AG08395 (cell line): ENCODE results near the gene PUM2.

Experiments
- DNase-seq: peaks from one replicate; pipeline ENCODE4 v3.0.0; 2012; ENCODE audit warnings: mixed read lengths, low spot score

PUM2 gene

DNA sequence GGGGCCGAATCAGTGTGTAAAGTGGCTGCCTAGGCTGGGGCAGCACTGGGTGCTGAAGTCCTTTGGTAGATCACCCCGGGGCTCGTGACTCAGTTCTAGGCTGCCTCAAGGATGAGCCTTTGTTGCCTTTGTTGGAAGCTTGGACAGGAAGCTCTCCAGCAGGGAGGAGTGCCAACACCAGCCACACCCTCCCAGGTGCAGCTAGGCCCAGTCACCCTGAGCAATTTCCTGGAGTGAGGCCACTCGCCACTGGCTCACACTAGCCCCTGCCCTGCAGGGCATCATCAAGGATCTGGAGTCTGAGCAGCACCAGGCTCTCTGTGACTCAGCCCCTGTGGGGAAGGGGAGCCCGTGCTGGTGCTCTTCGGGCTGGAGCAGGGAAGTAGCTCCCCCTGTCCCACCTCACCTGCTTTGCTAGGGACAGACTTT is 119.0 kb downstream of the PUM2 start:
- no peak for DNase-seq

DNA sequence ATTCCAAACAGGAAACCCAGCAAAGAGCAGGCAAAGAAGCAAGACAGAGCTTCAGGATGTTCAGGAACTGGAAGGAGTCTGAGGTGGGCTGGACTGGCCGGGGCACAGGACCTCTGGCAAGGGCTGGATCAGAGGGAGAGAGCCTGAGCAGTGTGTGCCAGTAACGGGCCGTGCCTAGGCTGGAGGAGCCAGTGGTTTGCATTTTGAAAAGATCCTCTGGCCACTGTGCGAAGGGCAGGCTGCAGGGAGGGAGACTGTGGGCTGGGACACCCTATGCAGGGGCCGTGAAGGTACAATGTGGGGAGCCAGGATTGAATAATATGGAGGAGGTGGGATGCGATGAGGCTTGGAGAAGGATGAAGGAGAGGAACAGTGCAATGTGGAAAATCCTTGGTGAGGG is 119.5 kb downstream of the PUM2 start:
- DNase-seq: no peak

DNA sequence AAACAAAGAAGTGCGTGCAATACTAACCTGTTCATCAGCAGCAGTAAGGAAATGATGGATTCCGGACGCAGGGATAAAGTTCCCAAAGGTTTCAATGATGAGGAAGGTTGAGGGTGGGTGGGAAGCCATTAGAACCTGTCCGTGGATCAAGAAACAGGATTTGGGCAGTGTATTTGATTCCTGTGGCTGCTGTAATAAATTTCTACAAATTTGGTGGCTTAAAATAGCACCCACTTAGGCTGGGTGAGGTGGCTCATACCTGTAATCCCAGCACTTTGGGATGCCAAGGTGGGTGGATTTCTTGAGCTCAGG is 120.6 kb downstream of the PUM2 start:
- no peak for DNase-seq

GRCh38 chr2:20229322-20230113 is 121.1 kb downstream of the PUM2 start:
- DNase-seq: peak; percentile 63

GRCh38 chr2:20227894-20228505 is 122.6 kb downstream of the PUM2 start:
- no peak for DNase-seq

DNA sequence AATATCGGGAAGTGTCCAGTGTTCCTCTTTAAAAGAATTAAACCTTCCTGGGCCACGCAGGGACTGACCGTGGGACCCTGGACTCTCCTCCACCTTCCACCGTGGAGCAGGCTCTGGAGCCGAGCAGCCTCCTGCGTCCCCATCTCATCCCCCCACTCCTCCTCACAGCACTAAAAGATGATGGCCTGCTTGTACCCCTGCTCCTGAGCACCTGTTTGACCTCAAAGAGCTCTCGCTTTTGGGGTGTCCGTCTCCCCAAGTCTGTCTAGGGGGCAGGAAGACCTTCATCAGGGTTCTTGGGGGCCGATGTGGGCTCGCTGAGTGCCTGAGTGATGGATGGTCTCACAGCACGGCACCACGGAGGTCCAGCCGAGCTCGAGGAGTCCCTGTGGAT is 124.5 kb downstream of the PUM2 start:
- DNase-seq: no peak

- DNase-seq: peak; percentile 29
Measured at GRCh38 chr2:20225294-20226151, 125.1 kb downstream of the PUM2 start.

DNA sequence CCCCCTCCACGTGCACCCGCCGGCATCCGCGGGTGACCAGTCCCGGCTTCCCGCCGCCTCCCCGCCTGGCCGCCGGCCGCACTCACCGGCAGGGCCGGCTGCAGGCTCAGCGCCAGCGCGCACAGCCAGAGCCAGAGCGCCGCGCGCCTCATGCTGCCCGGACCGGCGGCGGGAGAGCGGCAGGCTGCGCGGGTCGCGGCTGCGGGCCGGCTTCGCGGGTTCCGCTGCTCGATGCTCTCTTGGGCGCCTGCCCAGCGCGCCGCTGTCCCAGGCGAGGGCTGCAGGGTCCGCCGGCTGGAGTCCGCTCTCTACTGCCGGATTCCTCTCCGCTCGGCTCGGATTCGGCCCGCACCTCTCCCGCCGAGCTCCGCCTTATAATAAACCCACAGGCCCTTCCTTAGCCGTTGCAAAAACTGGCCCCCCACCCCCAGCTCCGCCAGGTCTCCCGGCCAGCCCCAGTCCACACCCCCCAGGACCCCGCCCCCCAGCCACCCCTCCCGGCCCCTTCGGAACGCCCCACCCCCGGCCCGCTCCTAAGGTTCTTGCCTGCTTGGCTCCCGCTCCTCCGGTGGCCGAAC is 125.8 kb downstream of the PUM2 start, which contains the start of gene SDC1:
SDC1 (minus strand) TSS at position 415 of the 578 bp plus-strand sequence; CDS start at position 152, 263 bp downstream.
- DNase-seq: peak; percentile 57

DNA sequence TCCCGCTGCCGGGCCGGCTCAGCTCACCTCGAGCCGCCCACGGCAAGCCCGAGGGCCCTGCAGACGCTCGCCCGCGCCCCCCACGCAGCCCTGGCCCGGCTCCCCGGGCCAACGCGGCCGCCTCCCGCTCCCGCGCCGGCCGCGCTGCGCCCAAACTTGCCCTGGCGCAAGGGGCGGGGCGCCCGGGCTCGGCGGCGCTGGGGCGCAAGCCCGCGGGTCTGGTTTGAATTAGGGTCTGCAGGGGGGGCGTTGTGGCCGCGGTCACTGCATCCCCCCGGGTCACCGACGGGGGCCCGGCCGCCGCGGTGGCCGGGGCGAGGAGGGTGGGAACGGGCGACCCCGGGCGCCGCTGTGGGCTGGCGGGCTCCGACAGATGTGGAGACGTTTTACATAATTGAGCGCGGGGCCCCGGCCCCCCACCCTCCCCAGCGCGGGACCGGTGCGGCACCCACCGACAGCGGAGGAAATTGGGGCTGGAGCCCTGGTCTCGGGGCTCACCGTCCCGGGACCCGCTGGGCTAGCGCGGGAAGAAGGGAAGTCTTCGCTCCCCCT is 126.4 kb downstream of the PUM2 start:
- no peak for DNase-seq

- DNase-seq: peak; percentile 60
Measured at GRCh38 chr2:20223407-20224163, 127.1 kb downstream of the PUM2 start.

DNA sequence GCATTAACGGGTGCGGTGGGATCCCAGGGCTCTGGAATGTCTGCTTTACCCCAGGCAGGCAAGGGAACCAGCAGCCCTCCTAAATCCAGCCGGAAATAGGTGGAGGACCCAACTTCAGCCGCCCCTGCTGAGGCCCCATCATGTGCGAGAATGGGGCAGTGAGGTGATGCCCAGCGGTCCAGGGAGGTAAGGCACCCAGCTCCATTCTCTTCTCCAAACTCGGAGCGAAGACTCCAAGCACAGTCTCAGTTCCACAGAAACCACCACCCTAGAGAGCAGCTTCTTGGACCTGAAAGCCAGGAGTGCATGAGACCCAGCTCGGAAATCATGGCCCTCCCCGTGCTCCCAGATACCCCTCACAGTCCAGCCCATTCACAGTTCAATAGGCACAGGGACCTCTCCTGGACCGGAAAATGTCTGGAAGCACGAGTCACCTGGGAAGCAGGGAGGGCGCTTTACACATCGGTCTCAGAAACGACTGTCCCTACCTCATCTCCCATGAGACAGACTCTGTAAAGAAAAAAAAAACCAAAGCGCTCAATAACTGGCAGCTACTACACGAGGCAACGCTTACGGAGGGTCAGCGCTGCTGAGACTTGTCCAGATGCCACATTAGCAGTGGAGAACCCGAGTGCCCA is 127.8 kb downstream of the PUM2 start:
- DNase-seq: no peak

GRCh38 chr2:20222014-20222768 is 128.5 kb downstream of the PUM2 start:
- no peak for DNase-seq

GRCh38 chr2:20221555-20221973 is 129.1 kb downstream of the PUM2 start:
- peak; percentile 69 for DNase-seq

GRCh38 chr2:20220806-20221554 is 129.7 kb downstream of the PUM2 start:
- DNase-seq: no peak

DNA sequence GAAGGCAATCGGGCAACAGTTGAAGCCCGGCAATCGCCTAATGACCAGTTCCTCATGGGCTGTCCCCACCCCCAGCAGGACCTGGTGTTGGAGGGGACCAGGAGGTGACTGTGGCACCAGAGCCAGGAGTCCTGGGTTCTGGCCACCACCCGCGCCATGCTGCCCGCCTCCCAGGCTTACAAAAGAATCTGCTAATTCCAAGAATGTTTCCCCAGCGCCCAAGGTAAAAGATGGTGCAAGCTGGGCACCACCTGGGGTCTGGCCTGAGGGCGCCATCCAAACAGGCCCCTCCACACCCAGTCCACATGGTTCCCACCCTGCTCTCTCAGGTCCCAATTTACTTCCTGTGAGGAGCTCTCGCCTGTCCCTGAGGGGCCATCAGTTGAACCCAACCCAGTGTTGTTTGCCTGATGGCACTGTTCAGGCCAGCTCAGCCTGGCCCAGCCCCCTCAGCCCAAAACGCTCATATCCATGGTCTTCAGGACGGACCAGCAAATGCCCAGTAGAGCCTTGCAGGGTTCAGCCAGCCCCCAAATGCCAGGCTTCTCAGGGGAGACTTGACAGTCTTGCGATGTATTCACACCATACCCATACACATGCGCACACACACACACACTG is 130.8 kb downstream of the PUM2 start:
- DNase-seq: no peak

- no peak for DNase-seq
Measured at GRCh38 chr2:20218331-20219320, 132.0 kb downstream of the PUM2 start.
